GM23338 (cell line): ENCODE results near the gene PARVG.

Experiments
- CREB1 ChIP-seq: fragments of 250-450 bp; sonication (Bioruptor Pico); IDR thresholded peaks from 2 replicates; pipeline ENCODE4 v1.5.0; 2020; ENCODE audit warnings: low read depth, mild to moderate bottlenecking, moderate library complexity
- CTCF ChIP-seq, 2 experiments: fragments of 200-600 bp in 1 of 2; sonication (generic) in 1 of 2; conservative IDR thresholded peaks; 2 replicates each; pipeline versions ENCODE4 v1.5.1 to v1.6.1; 2016 to 2017; ENCODE audit warnings: antibody characterized with exemption in 2 of 2, low read depth in 2 of 2, mild to moderate bottlenecking in 2 of 2, moderate library complexity in 1 of 2
- EZH2 ChIP-seq: fragments of 200-600 bp; sonication (generic); IDR thresholded peaks from one replicate; pipeline ENCODE4 v1.8.0; 2017; ENCODE audit warnings: antibody characterized with exemption, mild to moderate bottlenecking, low read depth; ENCODE audit not compliant: unreplicated experiment
- EZH2phosphoT487 ChIP-seq: fragments of 200-600 bp; sonication (generic); IDR thresholded peaks from one replicate; pipeline ENCODE4 v1.8.1; 2018; ENCODE audit warnings: antibody characterized with exemption; ENCODE audit not compliant: unreplicated experiment
- JUNB ChIP-seq: IDR thresholded peaks from one replicate; pipeline ENCODE4 v1.6.1; 2016; ENCODE audit warnings: antibody characterized with exemption; ENCODE audit not compliant: unreplicated experiment
- NANOG ChIP-seq: IDR thresholded peaks from 2 replicates; pipeline ENCODE4 v1.6.1; 2016; ENCODE audit warnings: antibody characterized with exemption, borderline replicate concordance
- POLR2AphosphoS5 ChIP-seq: IDR thresholded peaks from 2 replicates; pipeline ENCODE4 v1.6.1; 2016; ENCODE audit warnings: antibody characterized with exemption, low read depth
- STAT1 ChIP-seq: IDR thresholded peaks from one replicate; pipeline ENCODE4 v1.6.1; 2016; ENCODE audit warnings: antibody characterized with exemption; ENCODE audit not compliant: unreplicated experiment
- ZNF114 ChIP-seq: fragments of 250-450 bp; sonication (Bioruptor Pico); IDR thresholded peaks from 2 replicates; pipeline ENCODE4 v1.5.0; 2020; ENCODE audit warnings: mild to moderate bottlenecking, moderate library complexity
- ZNF331 ChIP-seq: fragments of 250-450 bp; sonication (Bioruptor Pico); IDR thresholded peaks from 2 replicates; pipeline ENCODE4 v1.5.0; 2020; ENCODE audit warnings: low read depth, mild to moderate bottlenecking, moderate library complexity
- TF ChIP-seq, protein P1 (sequence below): IDR thresholded peaks from one replicate; pipeline ENCODE4 v1.6.1; 2018; ENCODE audit warnings: antibody characterized with exemption; ENCODE audit not compliant: unreplicated experiment
- TF ChIP-seq, protein P2 (sequence below): IDR thresholded peaks from 2 replicates; pipeline ENCODE4 v1.6.1; 2016; ENCODE audit warnings: antibody characterized with exemption
- TF ChIP-seq, protein P3 (sequence below): fragments of 250-450 bp; sonication (Bioruptor Pico); IDR thresholded peaks from 2 replicates; pipeline ENCODE4 v1.5.0; 2020; ENCODE audit warnings: mild to moderate bottlenecking, moderate library complexity

GRCh38 chr22:44245867-44246266, 65.1 kb downstream of the PARVG start:
- TF ChIP-seq POLR2AphosphoS5 (no peak), CTCF (conservative IDR thresholded peaks at IDR 0.05; ENCODE audit: low read depth in 2 of 2) (no peak), EZH2phosphoT487 (no peak), EZH2 (no peak), JUNB (no peak), ZNF114 (no peak), CREB1 (CRISPR knock-in tag) (no peak), NANOG (no peak), ZNF331 (CRISPR knock-in tag) (no peak), STAT1 (no peak)
- TF ChIP-seq, protein P1, sequence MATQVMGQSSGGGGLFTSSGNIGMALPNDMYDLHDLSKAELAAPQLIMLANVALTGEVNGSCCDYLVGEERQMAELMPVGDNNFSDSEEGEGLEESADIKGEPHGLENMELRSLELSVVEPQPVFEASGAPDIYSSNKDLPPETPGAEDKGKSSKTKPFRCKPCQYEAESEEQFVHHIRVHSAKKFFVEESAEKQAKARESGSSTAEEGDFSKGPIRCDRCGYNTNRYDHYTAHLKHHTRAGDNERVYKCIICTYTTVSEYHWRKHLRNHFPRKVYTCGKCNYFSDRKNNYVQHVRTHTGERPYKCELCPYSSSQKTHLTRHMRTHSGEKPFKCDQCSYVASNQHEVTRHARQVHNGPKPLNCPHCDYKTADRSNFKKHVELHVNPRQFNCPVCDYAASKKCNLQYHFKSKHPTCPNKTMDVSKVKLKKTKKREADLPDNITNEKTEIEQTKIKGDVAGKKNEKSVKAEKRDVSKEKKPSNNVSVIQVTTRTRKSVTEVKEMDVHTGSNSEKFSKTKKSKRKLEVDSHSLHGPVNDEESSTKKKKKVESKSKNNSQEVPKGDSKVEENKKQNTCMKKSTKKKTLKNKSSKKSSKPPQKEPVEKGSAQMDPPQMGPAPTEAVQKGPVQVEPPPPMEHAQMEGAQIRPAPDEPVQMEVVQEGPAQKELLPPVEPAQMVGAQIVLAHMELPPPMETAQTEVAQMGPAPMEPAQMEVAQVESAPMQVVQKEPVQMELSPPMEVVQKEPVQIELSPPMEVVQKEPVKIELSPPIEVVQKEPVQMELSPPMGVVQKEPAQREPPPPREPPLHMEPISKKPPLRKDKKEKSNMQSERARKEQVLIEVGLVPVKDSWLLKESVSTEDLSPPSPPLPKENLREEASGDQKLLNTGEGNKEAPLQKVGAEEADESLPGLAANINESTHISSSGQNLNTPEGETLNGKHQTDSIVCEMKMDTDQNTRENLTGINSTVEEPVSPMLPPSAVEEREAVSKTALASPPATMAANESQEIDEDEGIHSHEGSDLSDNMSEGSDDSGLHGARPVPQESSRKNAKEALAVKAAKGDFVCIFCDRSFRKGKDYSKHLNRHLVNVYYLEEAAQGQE = no peak
- TF ChIP-seq, protein P2, sequence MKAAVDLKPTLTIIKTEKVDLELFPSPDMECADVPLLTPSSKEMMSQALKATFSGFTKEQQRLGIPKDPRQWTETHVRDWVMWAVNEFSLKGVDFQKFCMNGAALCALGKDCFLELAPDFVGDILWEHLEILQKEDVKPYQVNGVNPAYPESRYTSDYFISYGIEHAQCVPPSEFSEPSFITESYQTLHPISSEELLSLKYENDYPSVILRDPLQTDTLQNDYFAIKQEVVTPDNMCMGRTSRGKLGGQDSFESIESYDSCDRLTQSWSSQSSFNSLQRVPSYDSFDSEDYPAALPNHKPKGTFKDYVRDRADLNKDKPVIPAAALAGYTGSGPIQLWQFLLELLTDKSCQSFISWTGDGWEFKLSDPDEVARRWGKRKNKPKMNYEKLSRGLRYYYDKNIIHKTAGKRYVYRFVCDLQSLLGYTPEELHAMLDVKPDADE = no peak
- TF ChIP-seq, protein P3, sequence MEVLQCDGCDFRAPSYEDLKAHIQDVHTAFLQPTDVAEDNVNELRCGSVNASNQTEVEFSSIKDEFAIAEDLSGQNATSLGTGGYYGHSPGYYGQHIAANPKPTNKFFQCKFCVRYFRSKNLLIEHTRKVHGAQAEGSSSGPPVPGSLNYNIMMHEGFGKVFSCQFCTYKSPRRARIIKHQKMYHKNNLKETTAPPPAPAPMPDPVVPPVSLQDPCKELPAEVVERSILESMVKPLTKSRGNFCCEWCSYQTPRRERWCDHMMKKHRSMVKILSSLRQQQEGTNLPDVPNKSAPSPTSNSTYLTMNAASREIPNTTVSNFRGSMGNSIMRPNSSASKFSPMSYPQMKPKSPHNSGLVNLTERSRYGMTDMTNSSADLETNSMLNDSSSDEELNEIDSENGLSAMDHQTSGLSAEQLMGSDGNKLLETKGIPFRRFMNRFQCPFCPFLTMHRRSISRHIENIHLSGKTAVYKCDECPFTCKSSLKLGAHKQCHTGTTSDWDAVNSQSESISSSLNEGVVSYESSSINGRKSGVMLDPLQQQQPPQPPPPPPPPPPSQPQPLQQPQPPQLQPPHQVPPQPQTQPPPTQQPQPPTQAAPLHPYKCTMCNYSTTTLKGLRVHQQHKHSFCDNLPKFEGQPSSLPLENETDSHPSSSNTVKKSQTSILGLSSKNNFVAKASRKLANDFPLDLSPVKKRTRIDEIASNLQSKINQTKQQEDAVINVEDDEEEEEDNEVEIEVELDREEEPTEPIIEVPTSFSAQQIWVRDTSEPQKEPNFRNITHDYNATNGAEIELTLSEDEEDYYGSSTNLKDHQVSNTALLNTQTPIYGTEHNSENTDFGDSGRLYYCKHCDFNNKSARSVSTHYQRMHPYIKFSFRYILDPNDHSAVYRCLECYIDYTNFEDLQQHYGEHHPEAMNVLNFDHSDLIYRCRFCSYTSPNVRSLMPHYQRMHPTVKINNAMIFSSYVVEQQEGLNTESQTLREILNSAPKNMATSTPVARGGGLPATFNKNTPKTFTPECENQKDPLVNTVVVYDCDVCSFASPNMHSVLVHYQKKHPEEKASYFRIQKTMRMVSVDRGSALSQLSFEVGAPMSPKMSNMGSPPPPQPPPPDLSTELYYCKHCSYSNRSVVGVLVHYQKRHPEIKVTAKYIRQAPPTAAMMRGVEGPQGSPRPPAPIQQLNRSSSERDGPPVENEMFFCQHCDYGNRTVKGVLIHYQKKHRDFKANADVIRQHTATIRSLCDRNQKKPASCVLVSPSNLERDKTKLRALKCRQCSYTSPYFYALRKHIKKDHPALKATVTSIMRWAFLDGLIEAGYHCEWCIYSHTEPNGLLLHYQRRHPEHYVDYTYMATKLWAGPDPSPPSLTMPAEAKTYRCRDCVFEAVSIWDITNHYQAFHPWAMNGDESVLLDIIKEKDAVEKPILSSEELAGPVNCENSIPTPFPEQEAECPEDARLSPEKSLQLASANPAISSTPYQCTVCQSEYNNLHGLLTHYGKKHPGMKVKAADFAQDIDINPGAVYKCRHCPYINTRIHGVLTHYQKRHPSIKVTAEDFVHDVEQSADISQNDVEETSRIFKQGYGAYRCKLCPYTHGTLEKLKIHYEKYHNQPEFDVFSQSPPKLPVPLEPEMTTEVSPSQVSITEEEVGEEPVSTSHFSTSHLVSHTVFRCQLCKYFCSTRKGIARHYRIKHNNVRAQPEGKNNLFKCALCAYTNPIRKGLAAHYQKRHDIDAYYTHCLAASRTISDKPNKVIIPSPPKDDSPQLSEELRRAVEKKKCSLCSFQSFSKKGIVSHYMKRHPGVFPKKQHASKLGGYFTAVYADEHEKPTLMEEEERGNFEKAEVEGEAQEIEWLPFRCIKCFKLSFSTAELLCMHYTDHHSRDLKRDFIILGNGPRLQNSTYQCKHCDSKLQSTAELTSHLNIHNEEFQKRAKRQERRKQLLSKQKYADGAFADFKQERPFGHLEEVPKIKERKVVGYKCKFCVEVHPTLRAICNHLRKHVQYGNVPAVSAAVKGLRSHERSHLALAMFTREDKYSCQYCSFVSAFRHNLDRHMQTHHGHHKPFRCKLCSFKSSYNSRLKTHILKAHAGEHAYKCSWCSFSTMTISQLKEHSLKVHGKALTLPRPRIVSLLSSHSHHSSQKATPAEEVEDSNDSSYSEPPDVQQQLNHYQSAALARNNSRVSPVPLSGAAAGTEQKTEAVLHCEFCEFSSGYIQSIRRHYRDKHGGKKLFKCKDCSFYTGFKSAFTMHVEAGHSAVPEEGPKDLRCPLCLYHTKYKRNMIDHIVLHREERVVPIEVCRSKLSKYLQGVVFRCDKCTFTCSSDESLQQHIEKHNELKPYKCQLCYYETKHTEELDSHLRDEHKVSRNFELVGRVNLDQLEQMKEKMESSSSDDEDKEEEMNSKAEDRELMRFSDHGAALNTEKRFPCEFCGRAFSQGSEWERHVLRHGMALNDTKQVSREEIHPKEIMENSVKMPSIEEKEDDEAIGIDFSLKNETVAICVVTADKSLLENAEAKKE (CRISPR knock-in tag) = no peak
